ENCODE measurements around the gene KMT2C. TPM values are rescaled to one million over a fixed set of nuclear protein-coding genes. Genes with fewer than 3 reads are reported as not detected.

The KMT2C gene
- total and polyA plus RNA-seq, 8 donors: 5.0 to 248 (median 80.1) TPM

DNA sequence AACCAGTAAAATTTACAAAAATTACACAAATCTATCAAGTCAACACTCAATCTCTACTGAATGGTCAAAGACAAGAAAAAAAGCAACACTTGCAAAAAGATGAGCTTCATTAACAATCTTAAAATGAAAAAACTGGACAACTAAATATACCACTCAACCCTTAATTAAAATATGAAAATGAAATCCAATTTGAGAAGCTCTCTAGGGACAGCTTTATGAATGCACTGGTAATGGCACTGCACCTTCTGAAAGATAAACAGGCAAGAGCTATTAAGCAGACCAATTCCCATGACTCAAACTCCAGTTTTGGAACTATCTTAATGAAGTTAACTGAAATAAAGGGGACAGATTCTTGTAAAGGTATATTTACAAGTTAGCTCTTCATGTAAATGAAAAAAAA is 274.6 kb downstream of the KMT2C start:
- Histone ChIP-seq H3K27ac (no peak overlapping the region), H3K27me3 (no peaks in the 10 kb centered on the region), H3K4me3 (no peak overlapping the region), H3K36me3 (peaks cover 46 to 97% (median 93%) of the 10 kb centered on the region in 4 donors), H3K9me3 (no peaks in the 10 kb centered on the region), H3K4me1 (no peaks in the 10 kb centered on the region)
- TF ChIP-seq POLR2AphosphoS5 (IDR thresholded peaks at IDR 0.05): no peak
- no peak for TF ChIP-seq POLR2A (IDR thresholded peaks at IDR 0.05)
- no peak for TF ChIP-seq EP300 (IDR thresholded peaks at IDR 0.05)
- intact Hi-C loops (cut with DNase I; ENCODE audit: low total_unique reads): no loop called here
- DNase-seq: no peak

DNA sequence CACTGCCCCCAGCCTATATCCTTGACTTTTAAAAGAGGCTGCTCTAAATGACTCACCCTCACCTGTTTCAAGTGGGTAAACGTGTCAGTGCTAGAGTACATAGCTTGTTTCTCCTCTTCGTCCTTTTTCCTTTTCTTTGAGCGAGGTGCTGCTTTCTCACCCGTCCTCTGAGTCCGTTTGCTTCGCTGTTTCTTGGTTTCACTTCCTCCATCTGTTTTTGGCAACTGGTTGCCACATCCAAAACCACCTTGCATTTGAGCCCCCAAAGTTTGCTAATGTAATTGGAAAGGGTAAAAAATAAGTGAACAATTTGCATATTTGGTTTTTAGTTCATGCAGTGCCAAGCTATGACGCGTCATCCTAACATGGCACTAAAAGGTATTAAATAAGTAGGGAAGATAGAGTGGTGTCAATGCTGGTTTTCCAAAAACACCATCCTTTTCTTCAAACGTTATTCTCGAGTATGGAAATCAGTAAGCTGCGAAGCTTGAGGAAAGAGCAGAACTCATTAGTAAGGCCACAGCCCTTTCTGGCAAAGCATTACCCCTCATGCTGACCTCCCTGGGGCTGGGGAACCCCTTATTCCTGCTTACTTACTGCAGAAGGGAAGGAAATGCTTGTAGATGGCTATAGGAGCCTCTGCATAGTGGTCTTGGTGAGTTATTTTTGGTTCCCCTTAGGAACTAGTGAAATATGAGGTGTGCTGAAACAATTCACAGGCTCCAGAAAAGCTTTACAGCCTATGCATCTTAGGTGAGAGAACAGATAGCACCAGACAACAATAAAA is 276.8 kb downstream of the KMT2C start:
- peak overlapping the region in 1 of 5 donors; percentile 30 for H3K27ac ChIP-seq
- WGBS, 5 donors: 74 to 85% (median 83%) methylated on average over 11 of the region's 11 CpGs
- no peaks in the 10 kb centered on the region for H3K9me3 ChIP-seq
- intact Hi-C loops (cut with DNase I; ENCODE audit: low total_unique reads): no loop called here
- peaks cover 60 to 100% (median 96%) of the 10 kb centered on the region in 4 donors for H3K36me3 ChIP-seq
- DNase-seq: peak in 1 of 2 donors; percentile 24
- no peak overlapping the region for H3K4me3 ChIP-seq
- TF ChIP-seq, protein P1, sequence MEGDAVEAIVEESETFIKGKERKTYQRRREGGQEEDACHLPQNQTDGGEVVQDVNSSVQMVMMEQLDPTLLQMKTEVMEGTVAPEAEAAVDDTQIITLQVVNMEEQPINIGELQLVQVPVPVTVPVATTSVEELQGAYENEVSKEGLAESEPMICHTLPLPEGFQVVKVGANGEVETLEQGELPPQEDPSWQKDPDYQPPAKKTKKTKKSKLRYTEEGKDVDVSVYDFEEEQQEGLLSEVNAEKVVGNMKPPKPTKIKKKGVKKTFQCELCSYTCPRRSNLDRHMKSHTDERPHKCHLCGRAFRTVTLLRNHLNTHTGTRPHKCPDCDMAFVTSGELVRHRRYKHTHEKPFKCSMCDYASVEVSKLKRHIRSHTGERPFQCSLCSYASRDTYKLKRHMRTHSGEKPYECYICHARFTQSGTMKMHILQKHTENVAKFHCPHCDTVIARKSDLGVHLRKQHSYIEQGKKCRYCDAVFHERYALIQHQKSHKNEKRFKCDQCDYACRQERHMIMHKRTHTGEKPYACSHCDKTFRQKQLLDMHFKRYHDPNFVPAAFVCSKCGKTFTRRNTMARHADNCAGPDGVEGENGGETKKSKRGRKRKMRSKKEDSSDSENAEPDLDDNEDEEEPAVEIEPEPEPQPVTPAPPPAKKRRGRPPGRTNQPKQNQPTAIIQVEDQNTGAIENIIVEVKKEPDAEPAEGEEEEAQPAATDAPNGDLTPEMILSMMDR (IDR thresholded peaks at IDR 0.05): no peak
- TF ChIP-seq EP300 (IDR thresholded peaks at IDR 0.05) (no peak), POLR2A (IDR thresholded peaks at IDR 0.05) (no peak), POLR2AphosphoS5 (IDR thresholded peaks at IDR 0.05) (no peak)
- no peaks in the 10 kb centered on the region for H3K27me3 ChIP-seq
- no peaks in the 10 kb centered on the region for H3K4me1 ChIP-seq

DNA sequence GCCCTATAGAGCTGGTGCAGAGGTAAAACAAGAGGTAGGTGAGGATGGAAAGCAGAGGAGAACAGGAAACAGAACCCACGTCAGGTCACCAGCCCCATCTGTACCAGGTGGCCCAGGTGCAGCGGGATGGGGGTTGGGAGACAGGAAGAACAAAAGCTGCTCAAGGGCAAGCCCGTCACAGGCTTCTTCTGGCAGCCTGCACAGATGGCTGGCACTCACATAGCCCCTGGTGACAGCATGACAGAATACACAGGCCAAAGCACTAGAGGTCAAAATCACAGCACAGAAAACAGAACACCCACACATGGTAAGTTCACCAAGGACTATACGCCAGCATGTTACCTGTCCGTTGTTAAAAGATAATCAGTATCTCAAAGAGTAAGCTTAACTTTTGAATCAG is 283.5 kb downstream of the KMT2C start:
- Histone ChIP-seq H3K4me1 (no peaks in the 10 kb centered on the region), H3K27ac (no peak overlapping the region), H3K4me3 (no peak overlapping the region), H3K9me3 (no peaks in the 10 kb centered on the region), H3K27me3 (no peaks in the 10 kb centered on the region), H3K36me3 (peaks cover 87 to 100% (median 100%) of the 10 kb centered on the region in 4 donors)
- WGBS, 5 donors: 86 to 95% (median 91%) methylated on average over 5 of the region's 5 CpGs
- intact Hi-C loops (cut with DNase I; ENCODE audit: low total_unique reads): no loop called here
- no peak for DNase-seq
- no peak for TF ChIP-seq EP300 (IDR thresholded peaks at IDR 0.05)
- no peak for TF ChIP-seq POLR2A (IDR thresholded peaks at IDR 0.05)
- TF ChIP-seq POLR2AphosphoS5 (IDR thresholded peaks at IDR 0.05): no peak
- TF ChIP-seq, protein P1 (IDR thresholded peaks at IDR 0.05): no peak

DNA sequence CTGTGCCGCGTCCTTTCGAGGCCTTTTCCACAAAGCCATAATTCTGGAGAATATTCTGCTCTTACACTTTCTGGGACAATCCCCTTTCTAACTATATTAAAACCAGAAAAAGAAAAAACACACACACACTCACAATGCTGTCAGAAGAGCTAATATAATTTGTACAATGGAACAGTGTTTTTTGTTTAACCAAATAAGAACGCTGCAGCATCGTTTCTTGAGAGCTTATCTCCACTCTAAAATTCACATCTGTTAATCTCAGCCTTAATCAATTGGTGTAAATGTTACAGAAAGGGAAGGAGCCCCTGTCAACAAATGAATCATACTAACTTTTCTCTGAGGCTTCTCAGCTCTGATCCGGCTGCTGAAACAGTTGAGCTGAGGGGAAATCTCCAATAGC is 286.4 kb downstream of the KMT2C start:
- no peaks in the 10 kb centered on the region for H3K27me3 ChIP-seq
- intact Hi-C loops (cut with DNase I; ENCODE audit: low total_unique reads): no loop called here
- H3K27ac ChIP-seq: no peak overlapping the region
- H3K4me3 ChIP-seq: no peak overlapping the region
- H3K9me3 ChIP-seq: no peaks in the 10 kb centered on the region
- WGBS, 5 donors: 57 to 68% (median 61%) methylated on average over 6 of the region's 6 CpGs
- peaks cover 73 to 100% (median 100%) of the 10 kb centered on the region in 4 donors for H3K36me3 ChIP-seq
- peaks cover 0 to 14% (median 0%) of the 10 kb centered on the region in 4 donors for H3K4me1 ChIP-seq
- no peak for DNase-seq
- TF ChIP-seq EP300 (IDR thresholded peaks at IDR 0.05): no peak
- TF ChIP-seq POLR2AphosphoS5 (IDR thresholded peaks at IDR 0.05): no peak
- TF ChIP-seq, protein P1 (IDR thresholded peaks at IDR 0.05): no peak
- no peak for TF ChIP-seq POLR2A (IDR thresholded peaks at IDR 0.05)

DNA sequence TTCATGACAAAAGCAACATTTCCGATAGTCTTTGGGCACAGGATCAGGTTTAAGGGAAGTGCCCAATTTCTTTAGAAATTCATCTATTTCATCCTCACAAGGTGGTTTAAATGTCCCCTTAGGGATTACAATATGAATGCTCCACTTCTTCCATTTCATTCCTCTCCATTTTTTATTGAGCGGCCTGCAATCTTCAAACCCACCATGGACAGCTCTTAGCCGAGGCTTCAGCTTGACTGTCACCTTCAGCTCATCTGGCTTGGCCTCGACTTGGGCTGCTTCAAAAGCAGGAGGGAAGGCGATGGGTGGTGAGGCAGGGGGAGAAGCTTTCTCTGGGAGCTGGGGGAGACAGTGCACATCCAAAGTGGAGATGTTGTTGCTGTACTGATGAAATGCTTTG is 287.1 kb downstream of the KMT2C start:
- Histone ChIP-seq H3K27me3 (no peaks in the 10 kb centered on the region), H3K4me1 (peaks cover 0 to 14% (median under 1%) of the 10 kb centered on the region in 4 donors), H3K9me3 (no peaks in the 10 kb centered on the region), H3K36me3 (peaks cover 73 to 100% (median 100%) of the 10 kb centered on the region in 4 donors), H3K4me3 (no peak overlapping the region), H3K27ac (no peak overlapping the region)
- WGBS, 5 donors: 84 to 95% (median 90%) methylated on average over 5 of the region's 5 CpGs
- DNase-seq: no peak
- TF ChIP-seq POLR2A (IDR thresholded peaks at IDR 0.05) (no peak), POLR2AphosphoS5 (IDR thresholded peaks at IDR 0.05) (no peak), EP300 (IDR thresholded peaks at IDR 0.05) (no peak)
- TF ChIP-seq, protein P1 (IDR thresholded peaks at IDR 0.05): no peak
- intact Hi-C loops (cut with DNase I; ENCODE audit: low total_unique reads): no loop called here

Measured in stomach (tissue), 9 donors.